ENCODE results near the gene EEF1AKMT1.

DNA sequence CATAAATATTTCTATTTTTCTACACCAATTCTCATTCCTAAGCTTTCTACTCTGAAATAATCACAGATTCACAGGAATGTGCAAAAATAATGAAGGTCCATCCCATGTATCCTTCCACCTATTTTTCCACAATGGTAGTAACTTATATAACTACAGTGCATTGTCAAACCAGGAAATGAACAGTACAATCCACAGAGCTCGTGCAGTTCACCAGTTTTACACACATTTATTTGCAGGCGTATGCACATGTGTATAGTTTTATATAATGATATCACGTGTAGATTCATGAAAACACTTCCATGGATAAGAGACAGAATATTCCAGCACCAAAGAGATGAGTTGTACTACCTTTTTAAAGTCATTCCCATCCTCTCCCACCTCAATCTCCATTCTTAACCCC is 12.9 kb downstream of the EEF1AKMT1 start:
- TF ChIP-seq CTCF (IDR thresholded peaks at IDR 0.05): no peak
- TF ChIP-seq POLR2A (IDR thresholded peaks at IDR 0.05): no peak
